GM18499 (cell line): ENCODE results near the gene THAP5.

Source experiments
- ATAC-seq: cut with Tn5 transposase; IDR thresholded peaks from one replicate; pipeline ENCODE4 v1.9.1; 2021; ENCODE audit warnings: moderate number of reproducible peaks; ENCODE audit not compliant: insufficient read depth, unreplicated experiment

THAP5 gene, protein sequence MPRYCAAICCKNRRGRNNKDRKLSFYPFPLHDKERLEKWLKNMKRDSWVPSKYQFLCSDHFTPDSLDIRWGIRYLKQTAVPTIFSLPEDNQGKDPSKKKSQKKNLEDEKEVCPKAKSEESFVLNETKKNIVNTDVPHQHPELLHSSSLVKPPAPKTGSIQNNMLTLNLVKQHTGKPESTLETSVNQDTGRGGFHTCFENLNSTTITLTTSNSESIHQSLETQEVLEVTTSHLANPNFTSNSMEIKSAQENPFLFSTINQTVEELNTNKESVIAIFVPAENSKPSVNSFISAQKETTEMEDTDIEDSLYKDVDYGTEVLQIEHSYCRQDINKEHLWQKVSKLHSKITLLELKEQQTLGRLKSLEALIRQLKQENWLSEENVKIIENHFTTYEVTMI

DNA sequence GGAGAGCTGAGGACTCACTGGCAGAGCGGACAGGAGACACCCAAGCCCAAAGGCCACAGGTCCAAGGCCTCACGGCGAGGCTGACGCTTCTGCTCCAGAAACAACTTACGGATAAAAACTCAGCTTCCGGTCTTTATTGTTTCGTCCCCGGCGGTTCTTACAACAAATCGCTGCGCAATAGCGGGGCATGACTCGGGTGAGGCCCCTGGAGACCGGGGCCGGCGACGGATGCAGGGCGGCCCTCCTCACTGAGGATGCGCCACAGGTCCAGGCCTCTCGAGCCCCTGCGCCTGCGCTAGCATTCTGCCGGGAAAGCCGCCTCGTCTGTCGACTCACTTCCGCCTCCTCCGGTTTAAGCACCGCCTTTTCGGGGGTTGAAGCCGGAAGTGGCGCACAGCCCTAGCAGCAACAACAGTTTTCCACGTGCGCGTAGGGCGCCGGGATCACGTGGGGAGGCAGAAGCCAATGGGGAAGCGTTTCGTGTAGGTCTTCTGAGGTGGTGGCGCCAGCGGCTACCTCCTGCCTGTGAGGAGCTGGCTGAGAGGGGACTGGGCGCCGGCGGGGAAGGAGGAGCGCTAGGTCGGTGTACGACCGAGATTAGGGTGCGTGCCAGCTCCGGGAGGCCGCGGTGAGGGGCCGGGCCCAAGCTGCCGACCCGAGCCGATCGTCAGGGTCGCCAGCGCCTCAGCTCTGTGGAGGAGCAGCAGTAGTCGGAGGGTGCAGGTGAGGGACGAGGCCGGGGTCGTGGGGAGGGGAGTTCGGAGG is at the start of gene THAP5, which contains the start of gene DNAJB9:
Gene THAP5 (minus strand): TSS at position 326 of the 765 bp plus-strand sequence. CDS start 137 bp downstream, at position 189.
Gene DNAJB9 (plus strand): TSS at position 494 of the 765 bp plus-strand sequence. CDS start 1,853 bp downstream, outside the sequence.
- ATAC-seq = peak; percentile 93

- ATAC-seq = no peak
These were observed 48.5 kb upstream of the THAP5 start for GRCh38 chr7:108618056-108618455.

- no peak for ATAC-seq
These were observed 45.4 kb upstream of the THAP5 start for GRCh38 chr7:108614896-108615295.

GRCh38 chr7:108613949-108614381 is 44.5 kb upstream of the THAP5 start:
- ATAC-seq = no peak

DNA sequence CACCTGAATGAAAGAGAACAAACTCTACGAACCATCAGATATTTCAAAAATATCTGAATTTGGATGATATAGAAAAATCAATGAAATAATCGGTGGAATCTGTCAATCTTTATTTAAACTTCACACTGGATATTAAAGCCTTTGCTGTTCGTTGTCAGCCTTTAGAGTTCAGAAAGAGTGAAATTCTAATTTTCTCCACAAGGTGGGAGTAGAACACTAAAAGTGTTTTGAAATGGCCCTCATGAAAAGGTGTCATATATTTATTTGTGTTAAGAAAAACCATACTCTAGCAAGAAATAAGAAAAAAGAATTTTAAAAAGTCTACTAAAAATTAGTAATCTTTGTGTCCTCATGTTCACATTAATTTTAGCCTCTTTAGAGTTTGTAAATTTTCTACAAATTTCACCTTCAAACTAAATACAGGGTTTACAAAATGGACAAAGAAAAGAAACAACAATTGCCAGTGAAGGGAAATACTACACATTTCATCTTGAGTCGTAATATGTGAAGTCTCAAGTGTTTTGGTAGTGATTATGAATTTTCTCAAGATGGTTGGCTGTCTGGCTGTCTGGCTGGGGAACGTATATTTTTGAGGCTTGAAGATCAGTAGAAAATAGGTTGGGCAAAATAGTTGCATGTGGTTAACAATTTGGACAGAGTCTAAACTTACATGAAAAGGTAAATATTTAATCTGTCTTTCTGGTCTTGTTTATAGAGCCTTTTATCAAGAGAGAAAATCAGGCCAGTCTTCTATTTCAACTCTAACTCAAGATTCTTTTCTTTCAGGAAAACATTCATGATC is 43.8 kb upstream of the THAP5 start:
- ATAC-seq = peak; percentile 80

DNA sequence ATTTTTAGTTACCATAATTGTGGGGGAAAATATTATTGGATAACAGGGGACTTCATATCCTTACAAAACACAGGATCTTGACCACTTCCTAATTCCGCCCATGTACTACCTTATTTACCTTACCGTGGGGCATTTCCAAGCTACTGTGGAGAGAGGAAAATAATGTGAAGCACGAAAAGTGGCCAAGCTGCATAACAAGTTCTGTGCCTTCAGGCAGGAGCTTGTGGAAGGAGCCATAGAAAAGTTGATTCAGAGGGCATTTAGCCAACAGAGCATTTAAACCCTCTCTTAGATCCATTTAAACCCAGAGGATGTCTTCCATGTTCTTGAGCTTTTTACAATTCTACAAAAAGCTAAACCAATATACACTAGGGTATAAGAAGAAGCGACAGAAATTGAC is 41.8 kb upstream of the THAP5 start:
- ATAC-seq = no peak

DNA sequence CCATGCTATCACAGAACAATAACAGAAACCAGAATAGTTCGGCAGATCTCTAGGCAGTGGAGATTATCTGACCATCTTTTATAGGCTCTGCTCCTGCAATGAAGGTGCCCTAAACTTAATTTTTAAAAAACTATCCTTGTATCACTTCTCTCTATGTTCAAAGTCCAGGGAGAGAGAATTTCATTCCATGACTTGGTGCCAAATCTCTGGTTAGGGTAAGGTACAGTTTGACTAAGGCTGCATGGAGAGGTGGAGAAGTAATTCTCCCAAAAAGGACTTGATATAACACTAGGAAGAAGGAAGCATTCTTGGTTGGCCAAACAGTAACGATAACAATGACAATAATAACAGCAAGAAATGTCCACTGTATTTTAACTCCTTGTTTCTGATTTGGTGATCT is 40.1 kb upstream of the THAP5 start:
- ATAC-seq = no peak

DNA sequence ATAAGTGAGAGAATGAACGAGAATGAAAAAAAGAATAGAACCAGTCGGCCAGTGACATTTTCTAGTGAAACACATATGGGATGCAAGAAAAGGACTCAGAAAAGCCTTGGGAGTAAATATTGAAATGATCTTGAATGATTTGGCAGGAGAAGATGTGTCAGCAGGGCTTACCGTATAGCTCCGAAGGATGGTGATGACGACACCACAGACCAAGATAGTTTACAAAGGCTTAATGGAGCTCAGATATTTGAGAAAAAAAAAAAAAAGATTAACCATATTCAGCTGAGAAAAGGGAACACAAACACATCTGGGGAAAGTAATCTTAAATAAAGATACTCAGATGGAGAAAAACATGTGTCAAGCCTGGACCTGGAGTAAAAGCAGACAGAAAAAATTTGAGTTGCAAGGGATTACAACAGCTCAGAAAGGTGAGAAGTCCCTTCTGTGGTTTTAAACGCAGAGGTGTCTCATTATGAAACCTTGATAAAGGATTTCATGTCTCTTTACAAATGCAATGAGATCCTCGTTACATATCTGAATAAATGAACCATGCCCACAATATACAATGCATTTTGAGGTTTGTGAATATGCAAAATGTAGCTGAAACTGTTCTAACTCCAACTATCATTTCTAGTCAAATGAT is 36.2 kb upstream of the THAP5 start:
- ATAC-seq = peak; percentile 45

- ATAC-seq = no peak
These were observed 35.0 kb upstream of the THAP5 start for GRCh38 chr7:108604307-108605077.

GRCh38 chr7:108603656-108604306 is 34.3 kb upstream of the THAP5 start:
- no peak for ATAC-seq

DNA sequence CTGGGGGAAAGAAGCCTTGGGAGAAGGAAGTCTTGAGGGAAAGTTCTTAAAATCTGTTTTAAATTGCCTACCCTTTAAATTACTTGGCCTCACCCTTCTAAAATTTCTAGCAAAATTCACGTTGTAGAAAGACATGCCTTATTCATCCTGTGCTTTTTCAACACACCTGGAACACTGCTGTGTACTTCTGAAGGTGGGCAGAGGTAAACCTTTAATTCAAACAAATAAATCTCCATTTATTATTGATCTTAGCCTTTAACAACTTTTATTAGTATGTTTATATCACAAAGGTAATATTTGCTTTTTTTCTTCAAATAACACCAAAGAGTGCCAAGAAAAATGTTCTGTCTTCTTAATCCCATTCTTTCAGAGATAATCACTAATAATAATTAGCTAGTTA is 30.9 kb upstream of the THAP5 start:
- ATAC-seq = no peak

GRCh38 chr7:108598914-108599580 is 29.5 kb upstream of the THAP5 start:
- ATAC-seq = no peak

GRCh38 chr7:108598153-108598552 is 28.6 kb upstream of the THAP5 start:
- no peak for ATAC-seq

DNA sequence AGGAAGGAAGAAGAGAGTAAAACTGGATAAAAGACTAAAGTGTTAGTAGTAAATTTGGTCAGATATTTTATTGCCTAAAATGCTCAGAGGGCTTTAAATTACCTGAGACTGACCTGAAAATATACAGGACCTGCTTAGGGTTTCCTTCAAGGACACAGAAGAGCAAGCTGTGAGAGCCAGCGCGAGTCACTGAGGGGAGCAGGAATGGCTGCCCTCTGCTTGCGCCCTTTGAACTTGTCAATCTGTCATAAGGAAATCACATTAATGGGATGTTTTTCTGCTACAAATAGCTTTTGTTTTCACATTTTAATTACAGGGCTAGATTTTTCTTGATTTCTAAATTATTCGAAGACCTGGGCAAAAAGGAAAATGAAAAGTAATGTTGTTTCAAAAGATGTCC is 27.1 kb upstream of the THAP5 start:
- no peak for ATAC-seq

- ATAC-seq = no peak
These were observed 23.2 kb upstream of the THAP5 start for GRCh38 chr7:108592646-108593201.

GRCh38 chr7:108590606-108591005 is 21.1 kb upstream of the THAP5 start:
- no peak for ATAC-seq

GRCh38 chr7:108589874-108590273 is 20.4 kb upstream of the THAP5 start:
- ATAC-seq = no peak

DNA sequence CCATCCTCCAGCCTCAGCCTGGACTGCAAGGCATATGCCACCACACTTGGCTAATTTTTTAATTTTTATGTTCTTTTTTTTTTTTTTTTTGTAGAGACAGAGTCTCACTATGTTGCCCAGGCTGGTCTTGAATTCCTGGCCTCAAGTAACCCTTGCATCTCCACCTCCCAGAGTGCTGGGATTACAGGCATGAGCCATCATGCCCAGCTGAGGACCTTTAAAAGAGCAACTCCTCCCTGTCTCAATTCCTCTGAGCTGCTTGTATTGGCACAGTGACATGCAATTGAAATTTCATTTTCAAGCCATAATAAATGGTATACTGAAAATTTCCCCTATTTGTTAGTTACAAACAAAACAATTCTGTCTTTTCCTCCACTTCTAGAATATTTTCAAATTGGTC is 19.7 kb upstream of the THAP5 start:
- ATAC-seq = no peak
